ENCODE data around the gene BSDC1. TPM values are rescaled to one million over a fixed set of nuclear protein-coding genes. Genes with fewer than 3 reads are reported as not detected.

BSDC1 gene
- total RNA-seq, 1 donor from 2014 or later, result 56.7 TPM

DNA sequence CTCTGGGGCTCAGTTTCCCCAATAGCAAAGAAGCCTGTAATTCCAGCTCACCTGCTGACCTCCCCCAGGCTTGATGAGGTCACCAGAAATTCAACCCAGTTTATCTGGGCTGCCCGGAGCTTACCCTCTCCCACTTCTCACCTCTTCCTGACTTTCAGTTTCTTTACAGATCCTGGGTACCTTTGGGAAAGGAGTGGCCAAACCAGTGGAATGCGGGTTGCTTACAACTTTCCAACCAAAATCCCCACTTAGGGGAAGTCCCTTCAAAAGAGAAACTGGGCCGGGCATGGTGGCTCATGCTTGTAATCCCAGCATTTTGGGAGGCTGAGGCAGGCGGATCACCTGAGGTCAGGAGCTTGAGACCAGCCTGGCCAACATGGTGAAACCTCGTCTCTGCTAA lies 52.3 kb downstream of the BSDC1 start:
- DNase-seq (ENCODE audit: low read depth), result no peak
- no peak overlapping the region for H3K4me3 ChIP-seq (ENCODE audit: low read depth, low read length)
- TF ChIP-seq, protein P1, sequence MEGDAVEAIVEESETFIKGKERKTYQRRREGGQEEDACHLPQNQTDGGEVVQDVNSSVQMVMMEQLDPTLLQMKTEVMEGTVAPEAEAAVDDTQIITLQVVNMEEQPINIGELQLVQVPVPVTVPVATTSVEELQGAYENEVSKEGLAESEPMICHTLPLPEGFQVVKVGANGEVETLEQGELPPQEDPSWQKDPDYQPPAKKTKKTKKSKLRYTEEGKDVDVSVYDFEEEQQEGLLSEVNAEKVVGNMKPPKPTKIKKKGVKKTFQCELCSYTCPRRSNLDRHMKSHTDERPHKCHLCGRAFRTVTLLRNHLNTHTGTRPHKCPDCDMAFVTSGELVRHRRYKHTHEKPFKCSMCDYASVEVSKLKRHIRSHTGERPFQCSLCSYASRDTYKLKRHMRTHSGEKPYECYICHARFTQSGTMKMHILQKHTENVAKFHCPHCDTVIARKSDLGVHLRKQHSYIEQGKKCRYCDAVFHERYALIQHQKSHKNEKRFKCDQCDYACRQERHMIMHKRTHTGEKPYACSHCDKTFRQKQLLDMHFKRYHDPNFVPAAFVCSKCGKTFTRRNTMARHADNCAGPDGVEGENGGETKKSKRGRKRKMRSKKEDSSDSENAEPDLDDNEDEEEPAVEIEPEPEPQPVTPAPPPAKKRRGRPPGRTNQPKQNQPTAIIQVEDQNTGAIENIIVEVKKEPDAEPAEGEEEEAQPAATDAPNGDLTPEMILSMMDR (conservative IDR thresholded peaks at IDR 0.05; ENCODE audit: low read depth, low read length), result no peak

DNA sequence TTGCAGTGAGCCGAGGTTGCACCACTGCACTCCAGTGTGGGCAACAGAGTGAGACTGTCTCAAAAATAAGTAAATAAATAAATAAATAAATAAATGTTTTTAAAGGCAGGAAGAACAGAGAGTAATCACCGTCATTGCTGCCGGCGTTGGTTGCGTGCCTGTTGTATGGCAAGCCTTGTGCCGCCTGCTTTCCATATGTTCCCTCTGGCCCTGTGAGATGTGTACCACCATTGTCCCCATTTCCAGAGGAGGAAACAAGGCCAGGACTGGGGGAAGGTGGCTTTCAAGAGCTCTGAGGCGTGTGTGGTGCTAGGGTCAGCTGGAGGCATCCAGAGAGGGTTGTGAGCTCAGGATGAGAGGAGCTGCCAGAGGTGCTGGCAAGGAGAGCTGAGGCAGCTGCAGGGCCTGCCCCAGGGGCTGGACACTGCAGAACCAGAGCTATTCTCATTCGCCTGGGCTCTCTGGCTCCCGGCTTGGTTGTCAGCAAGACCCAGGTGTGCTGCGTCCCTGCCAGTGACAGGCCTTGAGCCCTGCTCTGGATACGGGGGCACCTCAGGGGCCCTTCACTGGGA lies 53.0 kb downstream of the BSDC1 start:
- TF ChIP-seq, protein P1 (conservative IDR thresholded peaks at IDR 0.05; ENCODE audit: low read depth, low read length), result no peak
- H3K4me3 ChIP-seq (ENCODE audit: low read depth, low read length), result no peak overlapping the region
- no peak for DNase-seq (ENCODE audit: low read depth)

DNA sequence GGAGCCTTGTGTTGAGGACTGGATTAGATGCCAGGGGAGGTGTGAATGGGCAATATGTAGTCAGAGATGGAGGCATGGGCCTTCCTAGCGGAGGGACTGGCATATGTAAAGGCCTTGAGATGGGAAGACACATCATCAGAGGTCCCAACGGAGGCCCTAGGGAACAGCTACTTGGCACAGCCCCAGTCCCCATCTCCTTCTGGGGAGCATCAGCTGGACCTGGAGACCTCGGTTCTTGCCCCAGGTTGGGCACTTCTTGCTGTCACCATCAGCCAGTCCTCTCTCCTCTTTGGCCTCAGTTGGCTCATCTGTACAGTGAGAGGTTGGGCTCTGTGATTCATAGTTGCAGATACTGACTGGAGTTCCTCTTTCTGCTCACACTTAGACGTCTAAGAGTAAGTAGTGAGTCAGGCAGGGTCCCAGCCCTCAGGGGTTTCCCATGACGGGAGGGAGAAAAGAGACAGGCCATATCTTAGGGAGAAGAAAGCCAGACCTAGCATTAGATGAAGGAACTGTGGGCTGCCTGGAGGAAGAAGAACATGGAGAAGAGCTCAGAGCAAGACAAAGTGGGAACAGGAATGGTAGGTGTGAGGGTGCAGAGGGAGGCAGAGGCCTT lies 54.8 kb downstream of the BSDC1 start:
- TF ChIP-seq, protein P1 (conservative IDR thresholded peaks at IDR 0.05; ENCODE audit: low read depth, low read length), result no peak
- DNase-seq (ENCODE audit: low read depth), result no peak
- H3K4me3 ChIP-seq (ENCODE audit: low read depth, low read length), result no peak overlapping the region

DNA sequence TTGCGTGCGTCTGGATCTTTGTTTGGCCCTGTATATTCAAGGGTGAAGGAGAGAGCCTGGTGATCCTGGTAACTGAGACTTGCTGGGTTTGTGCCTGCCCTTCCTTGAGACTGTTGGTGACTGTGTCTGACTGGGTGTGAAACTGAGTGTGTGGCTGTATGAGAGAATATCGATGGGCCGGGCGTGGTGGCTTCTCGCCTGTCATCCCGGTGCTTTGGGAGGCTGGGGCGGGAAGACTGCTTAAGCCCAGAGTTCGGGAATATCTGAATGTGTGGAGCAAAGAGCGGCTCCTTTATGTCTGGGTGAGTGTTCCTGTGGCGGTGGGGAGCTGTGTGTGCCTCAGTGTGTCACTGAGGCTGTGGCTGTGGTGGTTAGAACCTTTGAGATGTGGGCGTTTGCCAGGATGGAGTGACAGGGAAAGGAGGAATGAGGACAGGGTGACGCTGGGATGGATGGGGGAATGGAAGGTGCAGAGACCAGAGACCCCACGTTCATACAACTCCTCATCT lies 55.5 kb downstream of the BSDC1 start:
- H3K4me3 ChIP-seq (ENCODE audit: low read depth, low read length), result no peak overlapping the region
- TF ChIP-seq, protein P1 (conservative IDR thresholded peaks at IDR 0.05; ENCODE audit: low read depth, low read length), result no peak
- DNase-seq (ENCODE audit: low read depth), result no peak

DNA sequence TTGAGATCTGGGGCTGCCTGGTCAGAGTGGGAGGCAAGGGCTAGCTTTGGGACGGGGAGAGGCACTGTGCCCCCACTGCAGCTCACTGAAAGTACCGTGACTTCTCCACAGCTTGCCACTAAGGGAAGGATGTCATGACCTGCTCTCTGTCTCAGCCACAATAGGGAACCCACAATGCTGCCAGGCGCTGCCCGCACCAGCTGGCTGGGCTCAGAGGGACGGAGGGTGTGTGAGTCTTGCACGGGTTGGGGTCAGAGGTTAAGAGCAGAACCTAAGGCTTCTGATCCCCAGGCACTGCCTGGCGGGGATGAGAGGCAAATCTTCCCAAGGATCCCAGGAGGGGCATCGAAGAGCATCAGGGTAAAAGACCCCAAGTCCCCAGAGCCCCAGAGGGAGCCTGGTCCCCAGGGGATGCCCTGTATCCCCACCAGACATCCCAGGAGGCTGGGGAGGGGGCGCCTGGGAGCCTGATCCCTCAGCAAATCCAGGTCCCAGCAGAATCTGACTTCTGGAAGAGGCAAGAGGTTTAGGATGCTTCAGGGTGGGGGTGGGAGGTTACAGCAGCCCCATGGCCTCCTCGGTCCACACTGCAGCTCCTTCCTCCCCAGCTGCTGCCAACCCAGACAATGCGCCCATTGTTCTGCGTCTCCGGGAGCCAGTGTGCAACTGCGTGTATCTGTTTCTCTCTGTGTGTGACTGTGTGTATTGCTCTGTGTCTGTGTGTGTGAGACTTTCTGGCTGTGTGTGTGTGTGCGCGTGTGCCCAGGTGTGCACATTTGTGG lies 56.2 kb downstream of the BSDC1 start:
- no peak for DNase-seq (ENCODE audit: low read depth)
- TF ChIP-seq, protein P1 (conservative IDR thresholded peaks at IDR 0.05; ENCODE audit: low read depth, low read length), result no peak
- no peak overlapping the region for H3K4me3 ChIP-seq (ENCODE audit: low read depth, low read length)

DNA sequence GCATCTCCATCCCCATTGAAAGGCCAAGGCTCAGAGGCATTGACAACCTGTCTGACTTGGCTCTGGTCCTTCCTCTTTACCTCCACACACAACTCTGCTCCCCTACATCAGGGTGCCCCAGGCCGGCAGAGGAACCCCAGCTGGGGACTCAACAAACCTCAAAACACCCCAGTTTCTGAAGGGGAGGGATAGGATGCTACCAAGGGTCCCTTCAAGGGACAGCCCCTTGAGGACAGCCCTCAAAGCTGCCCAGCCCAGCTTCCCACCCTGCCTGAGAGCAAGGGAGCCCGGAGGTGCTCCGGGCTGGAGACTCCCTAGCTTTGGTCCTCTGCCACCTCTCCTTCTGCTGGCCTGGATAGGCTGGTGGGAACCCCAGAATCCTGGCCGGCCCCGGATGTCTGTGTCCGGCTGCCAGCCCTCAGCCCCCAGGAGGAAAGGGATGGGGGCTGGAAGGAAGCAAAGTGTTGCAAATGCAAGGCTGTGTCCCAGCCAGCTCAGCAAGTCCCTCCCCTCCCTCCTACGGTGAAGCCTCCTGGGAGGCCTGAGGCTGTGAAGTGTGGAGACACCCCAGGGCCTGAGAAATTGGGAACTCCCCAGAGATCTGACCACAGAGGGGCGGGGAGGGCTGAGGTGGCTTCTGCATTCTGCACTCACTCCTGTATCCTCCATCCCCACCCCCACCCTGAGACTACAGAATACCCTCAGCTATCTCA lies 57.1 kb downstream of the BSDC1 start:
- no peak for DNase-seq (ENCODE audit: low read depth)
- TF ChIP-seq, protein P1 (conservative IDR thresholded peaks at IDR 0.05; ENCODE audit: low read depth, low read length), result no peak
- H3K4me3 ChIP-seq (ENCODE audit: low read depth, low read length), result no peak overlapping the region

All from epithelial cell of proximal tubule (primary cell).